ENCODE measurements around the gene RFTN1. TPM values are rescaled to one million over a fixed set of nuclear protein-coding genes. Genes with fewer than 3 reads are reported as not detected.

RFTN1 gene
- total and polyA plus RNA-seq, 2 of the 8 experiments (the other 6 are each of a cell fraction or from before 2014, with no cell fraction given): 4.6 to 6.7 TPM

DNA sequence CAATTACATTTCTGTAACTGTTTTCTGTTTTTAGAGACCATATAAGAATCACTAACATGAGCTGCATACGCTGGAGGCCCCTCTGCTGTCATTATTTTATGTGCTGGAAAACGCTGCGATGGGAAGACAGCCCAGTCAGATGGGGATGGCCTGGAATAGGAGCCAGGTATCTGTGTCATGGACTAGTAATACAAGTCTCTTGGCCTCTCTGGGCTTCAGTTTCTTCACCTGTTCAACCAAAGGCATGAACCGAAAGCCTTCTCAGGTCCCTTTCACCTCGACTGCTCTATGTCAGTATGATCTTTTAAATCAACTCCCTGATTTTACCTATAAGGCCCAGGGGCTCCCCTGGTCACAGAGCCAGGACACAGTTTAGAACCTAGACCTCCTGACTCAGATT, 14.6 kb upstream of the RFTN1 start:
- no peaks in the 10 kb centered on the region for H3K36me3 ChIP-seq (ENCODE audit: control insufficient read depth in 2 of 4, insufficient read depth in 4 of 4, low read length in 3 of 4)
- H2AFZ ChIP-seq (ENCODE audit: low read length): no peak overlapping the region
- no peak overlapping the region for H2BK120ac ChIP-seq (replicated peaks; ENCODE audit: low read depth, low read length)
- no peaks in the 10 kb centered on the region for H3K4me1 ChIP-seq (replicated peaks in 1 of 4; ENCODE audit: control insufficient read depth in 3 of 4, insufficient read depth in 4 of 4, low read length in 3 of 4)
- H4K91ac ChIP-seq (replicated peaks; ENCODE audit: insufficient read length, low read length): no peak overlapping the region
- H3K27ac ChIP-seq (ENCODE audit: low read depth, low read length): no peak overlapping the region
- no peak overlapping the region for H2AK5ac ChIP-seq (ENCODE audit: low read depth, low read length)
- H3K79me1 ChIP-seq (ENCODE audit: low read depth, low read length): no peaks in the 10 kb centered on the region
- H3K23ac ChIP-seq (ENCODE audit: insufficient read length): no peak overlapping the region
- H4K20me1 ChIP-seq (replicated peaks in 1 of 2; ENCODE audit: control insufficient read depth in 1 of 2, insufficient read depth in 2 of 2, low read length in 2 of 2): no peaks in the 10 kb centered on the region
- H4K5ac ChIP-seq (ENCODE audit: insufficient read length, low read depth, low read length): no peak overlapping the region
- ChIA-PET POLR2A (ENCODE audit: partially characterized antibody) (no interaction called here), CTCF (ENCODE audit: partially characterized antibody) (interaction anchor here (1.2 to 2.2 kb wide), 2 partner anchors 8 to 209 kb away, joined by 4 to 7 read pairs; no protein-coding TSS in a partner anchor)
- H3K9ac ChIP-seq (replicated peaks in 1 of 4; ENCODE audit: extremely low read depth in 1 of 4, low read depth in 3 of 4, low read length in 3 of 4): no peak overlapping the region
- H3K27me3 ChIP-seq (replicated peaks in 1 of 4; ENCODE audit: control insufficient read depth in 3 of 4, extremely low read depth in 1 of 4, insufficient read depth in 3 of 4, low read length in 3 of 4): no peaks in the 10 kb centered on the region; a peak in 2 of 7 replicates
- H3K9me3 ChIP-seq (ENCODE audit: insufficient read depth in 2 of 2, low read depth in 1 of 2, low read length in 1 of 2): 0 out of 4 replicates have a peak, but pooled peaks cover 0 to 3% of the 10 kb centered on the region in 2 experiments
- no peak overlapping the region for H3K56ac ChIP-seq (replicated peaks; ENCODE audit: insufficient read length, low read depth, low read length)
- no peak overlapping the region for H3K14ac ChIP-seq (ENCODE audit: insufficient read length)
- H3K23me2 ChIP-seq (ENCODE audit: low read depth, low read length): no peaks in the 10 kb centered on the region; the same call in 1 of the 2 replicates
- no peak overlapping the region for H3K4me2 ChIP-seq (ENCODE audit: insufficient read depth in 1 of 2, low read depth in 2 of 2, low read length in 2 of 2)
- H2BK12ac ChIP-seq (ENCODE audit: low read depth, low read length): no peak overlapping the region
- no peaks in the 10 kb centered on the region for H3K79me2 ChIP-seq (ENCODE audit: control insufficient read depth in 1 of 2, insufficient read depth in 2 of 2, low read length in 2 of 2)
- 92% methylated on average over 5 of the region's 5 CpGs; no CpG with 5 or more reads in 1 of the 2 experiments for WGBS, 2 experiments (ENCODE audit: extremely low coverage in 1 of 2, insufficient coverage in 1 of 2, insufficient read length in 1 of 2, insufficient replicate concordance in 2 of 2, low coverage in 1 of 2, low lambda C conversion rate in 2 of 2, missing lambda C conversion rate in 1 of 2)
- FAIRE-seq (no peak), DNase-seq (ENCODE audit: low read depth in 1 of 2, low spot score in 2 of 2) (no peak)
- H3K4ac ChIP-seq (replicated peaks; ENCODE audit: insufficient read length, low read depth, low read length): no peak overlapping the region
- no peak overlapping the region for H2BK15ac ChIP-seq (ENCODE audit: low read length)
- TF ChIP-seq POU5F1 (IDR thresholded peaks at IDR 0.05; ENCODE audit: low read depth, low read length): no peak
- no peak for TF ChIP-seq KDM4A (IDR thresholded peaks at IDR 0.05; ENCODE audit: low read depth, low read length, severe bottlenecking)
- no peak for TF ChIP-seq TAF7 (optimal IDR thresholded peaks at IDR 0.05; ENCODE audit: borderline replicate concordance, low read depth, low read length)
- no peak for TF ChIP-seq TBP (IDR thresholded peaks at IDR 0.05; ENCODE audit: low read depth, low read length)
- no peak for TF ChIP-seq TEAD4 (IDR thresholded peaks at IDR 0.05; ENCODE audit: low read depth, low read length)
- TF ChIP-seq SIX5 (IDR thresholded peaks at IDR 0.05; ENCODE audit: low read depth, low read length): no peak
- no peak for TF ChIP-seq KDM1A (IDR thresholded peaks at IDR 0.05; ENCODE audit: borderline replicate concordance, low read length)
- no peak for TF ChIP-seq PHF8 (conservative IDR thresholded peaks at IDR 0.05; ENCODE audit: low read depth, low read length)
- TF ChIP-seq EZH2 (IDR thresholded peaks at IDR 0.05; ENCODE audit: low read depth, low read length, severe bottlenecking): no peak
- TF ChIP-seq CBX8 (IDR thresholded peaks at IDR 0.05; ENCODE audit: borderline replicate concordance, low read depth, low read length): no peak
- TF ChIP-seq YY1 (IDR thresholded peaks at IDR 0.05; ENCODE audit: low read depth, low read length): no peak
- TF ChIP-seq BCL11A (IDR thresholded peaks at IDR 0.05; ENCODE audit: low read depth in 2 of 2, low read length in 2 of 2): no peak
- H4K8ac ChIP-seq (ENCODE audit: extremely low read depth, insufficient read depth, low read length): no peak overlapping the region
- H2BK5ac ChIP-seq (ENCODE audit: low read depth, low read length): no peak overlapping the region
- no peak overlapping the region for H2BK20ac ChIP-seq (ENCODE audit: low read length)
- H3K18ac ChIP-seq (ENCODE audit: extremely low read depth, low read length): no peak overlapping the region
- no peak overlapping the region for H3K4me3 ChIP-seq (ENCODE audit: extremely low read depth in 1 of 4, insufficient read depth in 2 of 4, low read depth in 3 of 4, low read length in 4 of 4)

Data from H1 (cell line).